Mammary epithelial cell (primary cell): ENCODE results near the gene SRM.

Experiments
- EZH2 ChIP-seq: IDR thresholded peaks from 2 replicates; pipeline ENCODE4 v1.6.1; 2012; ENCODE audit warnings: low read length, inconsistent platforms, borderline replicate concordance
- TF ChIP-seq, protein P1 (sequence below), 2 donors: IDR thresholded peaks in 1 of 2; conservative IDR thresholded peaks in 1 of 2; 2 replicates each; pipeline ENCODE4 v1.5.1; 2011 to 2012; ENCODE audit warnings: inconsistent platforms in 2 of 2, low read length in 2 of 2, mild to moderate bottlenecking in 2 of 2, control low read depth in 1 of 2, low read depth in 1 of 2; ENCODE audit not compliant: insufficient read depth in 1 of 2; ENCODE audit errors: extremely low read depth in 1 of 2

- TF ChIP-seq EZH2, result no peak
- TF ChIP-seq, protein P1, sequence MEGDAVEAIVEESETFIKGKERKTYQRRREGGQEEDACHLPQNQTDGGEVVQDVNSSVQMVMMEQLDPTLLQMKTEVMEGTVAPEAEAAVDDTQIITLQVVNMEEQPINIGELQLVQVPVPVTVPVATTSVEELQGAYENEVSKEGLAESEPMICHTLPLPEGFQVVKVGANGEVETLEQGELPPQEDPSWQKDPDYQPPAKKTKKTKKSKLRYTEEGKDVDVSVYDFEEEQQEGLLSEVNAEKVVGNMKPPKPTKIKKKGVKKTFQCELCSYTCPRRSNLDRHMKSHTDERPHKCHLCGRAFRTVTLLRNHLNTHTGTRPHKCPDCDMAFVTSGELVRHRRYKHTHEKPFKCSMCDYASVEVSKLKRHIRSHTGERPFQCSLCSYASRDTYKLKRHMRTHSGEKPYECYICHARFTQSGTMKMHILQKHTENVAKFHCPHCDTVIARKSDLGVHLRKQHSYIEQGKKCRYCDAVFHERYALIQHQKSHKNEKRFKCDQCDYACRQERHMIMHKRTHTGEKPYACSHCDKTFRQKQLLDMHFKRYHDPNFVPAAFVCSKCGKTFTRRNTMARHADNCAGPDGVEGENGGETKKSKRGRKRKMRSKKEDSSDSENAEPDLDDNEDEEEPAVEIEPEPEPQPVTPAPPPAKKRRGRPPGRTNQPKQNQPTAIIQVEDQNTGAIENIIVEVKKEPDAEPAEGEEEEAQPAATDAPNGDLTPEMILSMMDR (conservative IDR thresholded peaks at IDR 0.05 in 1 of 2, IDR thresholded peaks at IDR 0.05 in 1 of 2; ENCODE audit: extremely low read depth in 1 of 2, insufficient read depth in 1 of 2, low read depth in 1 of 2, low read length in 2 of 2), result no peak
Observed at GRCh38 chr1:11046625-11047365, 13.0 kb downstream of the SRM start, which contains the start of gene MASP2.
